GM19023 (cell line): ENCODE data around the gene BICRAL.
"Not testable (repeated sequence)": the region's sequence is repeated elsewhere in the genome, so short reads cannot be mapped to it uniquely, and the experiment has no call there.

Experiments
- ATAC-seq: cut with Tn5 transposase; IDR thresholded peaks from one replicate; pipeline ENCODE4 v1.9.1; 2021; ENCODE audit warnings: mild to moderate bottlenecking, moderate library complexity; ENCODE audit not compliant: unreplicated experiment

The BICRAL gene

GRCh38 chr6:42890311-42891198 lies 108.7 kb downstream of the BICRAL start:
- ATAC-seq = peak; percentile 91

- no peak for ATAC-seq
These were observed 109.4 kb downstream of the BICRAL start for GRCh38 chr6:42891199-42891722.

- not testable (repeated sequence) for ATAC-seq
These were observed 112.4 kb downstream of the BICRAL start for GRCh38 chr6:42894041-42894828.

- ATAC-seq = no peak
These were observed 114.4 kb downstream of the BICRAL start for GRCh38 chr6:42896178-42896719.

GRCh38 chr6:42898891-42899361 lies 117.1 kb downstream of the BICRAL start:
- ATAC-seq = no peak

- no peak for ATAC-seq
These were observed 118.0 kb downstream of the BICRAL start for GRCh38 chr6:42899871-42900270.

- no peak for ATAC-seq
These were observed 119.7 kb downstream of the BICRAL start for GRCh38 chr6:42901538-42901957.

GRCh38 chr6:42902429-42903263 lies 120.8 kb downstream of the BICRAL start:
- ATAC-seq = not testable (repeated sequence)

GRCh38 chr6:42904467-42904866 lies 122.6 kb downstream of the BICRAL start:
- no peak for ATAC-seq

GRCh38 chr6:42907336-42907735 lies 125.5 kb downstream of the BICRAL start:
- ATAC-seq = no peak

GRCh38 chr6:42909835-42910234 lies 128.0 kb downstream of the BICRAL start:
- ATAC-seq = no peak

- ATAC-seq = no peak
These were observed 129.5 kb downstream of the BICRAL start for GRCh38 chr6:42911171-42912021.

- no peak for ATAC-seq
These were observed 132.7 kb downstream of the BICRAL start for GRCh38 chr6:42914546-42914945.

GRCh38 chr6:42915732-42916131 lies 133.9 kb downstream of the BICRAL start, which contains the start of gene PTCRA:
Gene PTCRA, plus strand, starts transcription at chr6:42916053. Its CDS starts 17 bp downstream, at chr6:42916070.
- peak; percentile 48 for ATAC-seq

- ATAC-seq = no peak
These were observed 134.4 kb downstream of the BICRAL start for GRCh38 chr6:42916288-42916687.
